Stimulated activated CD8-positive, alpha-beta memory T cell treated with anti-CD3 and anti-CD28 coated beads, Interleukin-7, amount 100 ng/mL, for 48 hours (primary cell): ENCODE data around the gene CARD16.
"Not testable (repeated sequence)": the region's sequence is repeated elsewhere in the genome, so short reads cannot be mapped to it uniquely, and the experiment has no call there.

Experiments used
- DNase-seq, 2 donors: peaks; one replicate each; pipeline ENCODE4 v3.0.0-alpha.2; 2020; ENCODE audit warnings: low read depth in 1 of 2; ENCODE audit errors: extremely low read depth in 1 of 2

Gene CARD16

GRCh38 chr11:105051559-105051958, 6.4 kb upstream of the CARD16 start:
- DNase-seq, result no peak

GRCh38 chr11:105049481-105049880, 4.3 kb upstream of the CARD16 start:
- DNase-seq, result no peak

- DNase-seq, result no peak
Observed at GRCh38 chr11:105046898-105047579, 1.9 kb upstream of the CARD16 start.

GRCh38 chr11:105045676-105046296, 651 bp upstream of the CARD16 start:
- no peak for DNase-seq

GRCh38 chr11:105042178-105042577, 3.0 kb downstream of the CARD16 start:
- DNase-seq, result no peak

GRCh38 chr11:105040703-105041102, 4.4 kb downstream of the CARD16 start:
- no peak for DNase-seq

GRCh38 chr11:105034813-105035620, 10.1 kb downstream of the CARD16 start, which contains the start of gene CASP1:
CASP1 (minus strand) TSS chr11:105035144; CDS start chr11:105035113, 31 bp downstream.
- DNase-seq, result peak in 1 of 2 donors; percentile 12

- DNase-seq, result not testable (repeated sequence)
Observed at GRCh38 chr11:105034388-105034787, 10.7 kb downstream of the CARD16 start.

- DNase-seq, result no peak
Observed at GRCh38 chr11:105033781-105034180, 11.4 kb downstream of the CARD16 start.

GRCh38 chr11:105033343-105033742, 11.8 kb downstream of the CARD16 start:
- no peak for DNase-seq

- DNase-seq, result no peak
Observed at GRCh38 chr11:105032495-105032894, 12.6 kb downstream of the CARD16 start.

- no peak for DNase-seq
Observed at GRCh38 chr11:105027678-105028077, 17.5 kb downstream of the CARD16 start.

GRCh38 chr11:105024394-105024793, 20.7 kb downstream of the CARD16 start:
- DNase-seq, result no peak

GRCh38 chr11:105023003-105023402, 22.1 kb downstream of the CARD16 start, which contains the start of gene CASP5:
CASP5 (minus strand) TSS chr11:105023168; CDS start chr11:105023136, 32 bp downstream.
- no peak for DNase-seq

GRCh38 chr11:105022527-105022926, 22.6 kb downstream of the CARD16 start:
- DNase-seq, result no peak

- no peak for DNase-seq
Observed at GRCh38 chr11:105007463-105007862, 37.7 kb downstream of the CARD16 start.

- DNase-seq, result no peak
Observed at GRCh38 chr11:105005451-105005845, 39.7 kb downstream of the CARD16 start.

GRCh38 chr11:105004021-105004420, 41.1 kb downstream of the CARD16 start:
- no peak for DNase-seq

- no peak for DNase-seq
Observed at GRCh38 chr11:105003151-105003550, 42.0 kb downstream of the CARD16 start.

GRCh38 chr11:105000797-105001196, 44.3 kb downstream of the CARD16 start:
- peak in 1 of 2 donors; percentile 10 for DNase-seq

GRCh38 chr11:105000167-105000566, 45.0 kb downstream of the CARD16 start:
- no peak for DNase-seq

GRCh38 chr11:104999721-105000120, 45.4 kb downstream of the CARD16 start:
- DNase-seq, result no peak
